Astrocyte of the cerebellum (primary cell): ENCODE measurements around the gene HNRNPLL.

Source experiments
- DNase-seq: peaks from one replicate; pipeline ENCODE4 v3.0.0-alpha.2; 2011; ENCODE audit warnings: low read depth
- H3K4me3 ChIP-seq: 2 replicates; pipeline ENCODE4 v1.5.1; 2011; ENCODE audit warnings: mild to moderate bottlenecking, low read depth, low read length, moderate library complexity
- in situ Hi-C: cut with HindIII; loops from 2 replicates; pipeline ENCODE4 v1.10.0; 2017; ENCODE audit warnings: low sequenced_read_pairs
- TF ChIP-seq, protein P1 (sequence below): IDR thresholded peaks from 2 replicates; pipeline ENCODE4 v1.5.1; 2012; ENCODE audit warnings: low read length, low read depth, moderate library complexity, mild to moderate bottlenecking; ENCODE audit errors: missing control alignments

HNRNPLL gene

DNA sequence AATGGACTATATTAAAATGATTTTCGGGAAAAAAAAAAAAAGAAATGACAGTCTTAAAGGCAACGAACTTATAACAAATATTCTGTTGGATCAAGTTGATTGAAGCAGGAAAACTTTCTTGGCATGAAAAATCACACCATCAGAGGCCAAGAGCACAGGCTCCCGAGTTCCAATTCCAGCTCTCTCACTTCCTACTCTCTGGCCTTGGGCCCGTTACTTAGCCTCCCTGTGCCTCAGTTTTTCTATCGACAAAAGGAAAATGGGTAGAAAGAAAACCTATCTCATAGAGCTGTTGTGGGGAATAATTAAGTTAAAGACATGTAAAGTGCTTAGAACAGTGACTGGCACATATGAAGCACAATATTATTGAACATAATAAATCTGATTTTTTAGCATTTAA, 74.2 kb downstream of the HNRNPLL start:
- H3K4me3 ChIP-seq: peak overlapping the region; percentile 38
- in situ Hi-C loops: no loop called here
- TF ChIP-seq, protein P1, sequence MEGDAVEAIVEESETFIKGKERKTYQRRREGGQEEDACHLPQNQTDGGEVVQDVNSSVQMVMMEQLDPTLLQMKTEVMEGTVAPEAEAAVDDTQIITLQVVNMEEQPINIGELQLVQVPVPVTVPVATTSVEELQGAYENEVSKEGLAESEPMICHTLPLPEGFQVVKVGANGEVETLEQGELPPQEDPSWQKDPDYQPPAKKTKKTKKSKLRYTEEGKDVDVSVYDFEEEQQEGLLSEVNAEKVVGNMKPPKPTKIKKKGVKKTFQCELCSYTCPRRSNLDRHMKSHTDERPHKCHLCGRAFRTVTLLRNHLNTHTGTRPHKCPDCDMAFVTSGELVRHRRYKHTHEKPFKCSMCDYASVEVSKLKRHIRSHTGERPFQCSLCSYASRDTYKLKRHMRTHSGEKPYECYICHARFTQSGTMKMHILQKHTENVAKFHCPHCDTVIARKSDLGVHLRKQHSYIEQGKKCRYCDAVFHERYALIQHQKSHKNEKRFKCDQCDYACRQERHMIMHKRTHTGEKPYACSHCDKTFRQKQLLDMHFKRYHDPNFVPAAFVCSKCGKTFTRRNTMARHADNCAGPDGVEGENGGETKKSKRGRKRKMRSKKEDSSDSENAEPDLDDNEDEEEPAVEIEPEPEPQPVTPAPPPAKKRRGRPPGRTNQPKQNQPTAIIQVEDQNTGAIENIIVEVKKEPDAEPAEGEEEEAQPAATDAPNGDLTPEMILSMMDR: no peak
- DNase-seq: no peak

DNA sequence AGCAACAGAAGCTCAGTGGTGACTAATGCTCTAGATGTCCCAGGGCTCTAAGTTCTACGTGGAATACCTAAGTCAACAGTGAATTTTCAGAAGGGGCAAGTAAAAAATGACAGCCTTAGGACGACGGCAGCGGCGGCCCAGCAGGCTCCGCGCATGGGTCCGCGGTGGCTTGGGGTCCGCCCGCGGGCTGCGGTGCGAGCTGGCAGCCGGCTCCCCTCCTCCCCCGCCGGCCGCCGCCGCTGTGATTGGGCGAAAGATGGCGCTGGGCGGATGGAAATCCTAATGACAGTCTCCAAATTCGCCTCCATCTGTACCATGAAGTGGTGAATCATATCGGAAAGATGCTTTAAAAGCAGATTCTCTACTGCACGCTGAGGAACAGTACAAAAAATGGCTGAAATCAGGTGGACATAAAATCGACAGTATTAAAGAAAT, 74.7 kb downstream of the HNRNPLL start:
- peak overlapping the region; percentile 38 for H3K4me3 ChIP-seq
- TF ChIP-seq, protein P1: no peak
- in situ Hi-C loops: no loop called here
- no peak for DNase-seq

DNA sequence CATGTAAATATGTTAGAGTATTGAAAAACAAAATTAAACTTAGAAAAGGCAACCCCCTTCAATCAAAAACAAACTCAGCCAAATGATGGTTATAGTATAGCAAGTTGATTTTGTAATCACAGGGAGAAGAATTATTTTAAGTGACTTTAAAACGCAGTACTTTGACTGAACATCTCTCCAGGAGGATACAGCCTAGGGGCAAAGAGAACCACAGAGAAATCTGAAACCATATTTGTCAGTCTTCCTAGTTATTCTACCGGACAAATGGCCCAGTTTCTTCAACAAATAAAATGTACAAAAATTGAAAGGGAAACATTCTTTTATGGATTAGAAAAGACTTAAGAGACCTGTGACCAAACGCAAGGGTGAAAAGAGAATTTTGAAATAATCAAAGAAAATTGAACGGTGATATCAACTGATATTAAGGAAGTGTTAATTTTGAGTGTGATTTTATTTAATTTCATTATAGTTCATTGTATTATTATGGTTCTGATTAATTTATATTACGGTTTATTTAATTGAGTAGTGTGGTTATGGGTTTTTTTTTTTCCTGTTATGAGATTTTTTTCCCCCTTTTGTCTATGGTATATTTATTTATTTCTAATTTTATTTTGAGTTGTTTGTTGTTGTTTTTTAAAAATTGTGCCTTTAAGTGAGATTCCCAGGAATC, 75.3 kb downstream of the HNRNPLL start:
- TF ChIP-seq, protein P1: no peak
- in situ Hi-C loops: no loop called here
- DNase-seq: no peak
- H3K4me3 ChIP-seq: peak overlapping the region; percentile 38

DNA sequence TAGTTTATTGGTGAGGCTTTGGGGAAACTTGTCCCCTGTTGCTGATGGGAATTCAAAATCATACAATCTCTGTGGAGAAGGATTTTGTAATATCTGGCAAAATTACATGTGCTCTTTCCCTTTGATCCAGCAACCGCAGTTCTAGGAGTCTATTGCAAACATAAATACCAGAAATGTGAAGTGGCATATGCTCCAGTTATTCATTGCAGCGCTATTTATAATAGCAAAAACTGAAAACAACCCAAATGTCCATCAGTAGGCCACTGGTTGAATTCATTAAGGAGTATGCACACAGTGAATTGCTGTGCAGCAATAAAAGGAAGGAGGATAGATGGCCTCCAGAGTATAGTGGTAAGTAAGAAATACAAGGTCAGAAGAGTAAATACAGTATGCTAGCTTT, 76.5 kb downstream of the HNRNPLL start:
- DNase-seq: no peak
- in situ Hi-C loops: no loop called here
- no peak overlapping the region for H3K4me3 ChIP-seq
- TF ChIP-seq, protein P1: no peak

DNA sequence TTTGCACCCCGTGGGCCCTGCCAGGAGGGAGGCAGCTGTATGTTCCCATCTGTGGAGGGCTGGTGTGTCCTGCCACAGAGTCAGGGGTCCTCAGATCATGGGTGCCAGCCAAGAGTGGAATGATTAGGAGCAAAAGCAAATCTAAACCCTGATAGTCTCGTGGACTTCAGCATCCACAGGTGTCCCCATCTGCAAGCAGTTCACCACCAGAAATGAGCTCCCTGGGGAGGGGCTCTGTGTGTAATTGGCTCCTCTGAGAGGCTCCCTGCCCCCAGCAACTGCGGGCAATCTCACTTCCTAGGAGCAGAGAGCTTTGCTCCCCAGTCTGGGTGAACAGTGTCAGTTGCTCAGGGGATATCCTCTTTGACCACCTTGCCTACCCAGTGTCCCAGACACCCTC, 78.1 kb downstream of the HNRNPLL start:
- in situ Hi-C loops: no loop called here
- no peak overlapping the region for H3K4me3 ChIP-seq
- TF ChIP-seq, protein P1: no peak
- no peak for DNase-seq

DNA sequence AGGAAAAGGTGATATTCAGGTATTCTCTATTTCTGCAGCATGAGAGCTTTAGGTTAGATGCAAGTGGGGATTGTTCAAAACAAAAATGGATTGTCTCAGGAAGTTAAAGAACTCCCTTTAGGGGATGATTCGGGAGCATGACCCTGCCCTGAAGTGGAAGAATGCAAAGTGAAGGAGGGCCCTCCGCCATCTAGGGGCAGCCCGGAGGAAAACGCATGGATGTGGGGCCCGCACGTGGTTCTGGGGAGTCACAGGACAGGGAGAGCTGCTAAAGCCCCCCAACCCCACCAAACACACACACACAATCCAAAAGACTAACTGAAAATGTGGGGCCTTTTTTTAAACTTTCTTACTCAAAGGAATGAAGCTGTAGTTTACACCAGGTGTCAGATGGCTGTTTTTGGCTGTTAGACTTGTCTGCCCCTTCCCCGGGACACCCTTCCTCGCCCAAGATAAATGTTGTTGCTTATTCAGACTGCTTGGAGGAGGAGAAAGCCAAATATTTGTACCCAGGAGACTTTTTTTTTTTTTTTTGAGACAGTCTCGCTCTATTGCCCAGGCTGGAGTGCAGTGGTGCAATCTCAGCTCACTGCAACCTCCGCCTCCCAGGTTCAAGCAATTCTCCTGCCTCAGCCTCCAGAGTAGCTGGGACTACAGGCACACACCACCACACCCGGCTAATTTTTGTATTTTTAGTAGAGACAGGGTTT, 78.8 kb downstream of the HNRNPLL start:
- TF ChIP-seq, protein P1: peak; percentile 28
- no peak overlapping the region for H3K4me3 ChIP-seq
- no peak for DNase-seq
- in situ Hi-C loops: no loop called here
